Amniotic stem cell (primary cell): ENCODE data around the gene ACSS3.
"Not testable (repeated sequence)": the region's sequence is repeated elsewhere in the genome, so short reads cannot be mapped to it uniquely, and the experiment has no call there.

Source experiments
- DNase-seq: peaks from one replicate; lab custom pipeline; 2025; lab: John Stamatoyannopoulos, UW

The ACSS3 gene

GRCh38 chr12:81094718-81095360, 17.0 kb downstream of the ACSS3 start:
- no peak for DNase-seq

DNA sequence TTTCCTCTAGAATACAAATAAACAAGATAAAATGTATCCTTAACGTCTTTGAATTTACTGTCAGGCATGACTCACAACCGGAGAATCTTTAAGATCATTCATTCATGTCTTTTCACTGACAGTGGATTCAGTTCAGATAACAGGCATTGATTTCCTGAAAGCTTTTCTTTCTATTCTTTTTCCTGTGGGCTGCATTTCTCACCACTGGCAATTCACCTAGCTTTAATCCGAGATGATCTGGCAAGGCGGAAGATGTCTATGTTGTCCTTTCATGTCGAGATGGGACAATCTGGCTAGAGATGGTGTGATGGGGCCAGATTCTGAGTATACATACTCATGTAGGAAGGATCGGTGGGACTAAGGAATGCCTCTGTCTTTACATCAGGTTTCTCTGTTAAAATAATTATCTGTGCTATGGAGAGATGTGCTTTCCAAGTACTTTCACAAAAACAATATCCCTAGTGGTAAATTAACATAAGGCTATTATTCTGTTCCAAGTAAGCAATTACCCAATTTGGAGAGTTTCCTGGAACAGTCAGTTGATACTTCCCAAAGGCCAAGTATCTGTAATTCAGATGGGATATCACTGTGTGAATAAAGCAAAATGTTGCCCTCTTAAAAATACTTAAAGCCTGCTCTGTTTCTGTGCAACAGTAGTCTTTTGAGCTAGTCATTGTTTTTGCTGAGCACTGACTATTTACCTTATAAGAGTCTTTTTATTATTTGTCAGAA, 17.8 kb downstream of the ACSS3 start:
- DNase-seq, result no peak

- no peak for DNase-seq
Observed at GRCh38 chr12:81105687-81106086, 27.8 kb downstream of the ACSS3 start.

GRCh38 chr12:81114226-81114625, 36.3 kb downstream of the ACSS3 start:
- no peak for DNase-seq

- not testable (repeated sequence) for DNase-seq
Observed at GRCh38 chr12:81119069-81119468, 41.2 kb downstream of the ACSS3 start.

GRCh38 chr12:81120961-81121360, 43.1 kb downstream of the ACSS3 start:
- DNase-seq, result no peak

GRCh38 chr12:81123611-81124010, 45.7 kb downstream of the ACSS3 start:
- no peak for DNase-seq

GRCh38 chr12:81125691-81126090, 47.8 kb downstream of the ACSS3 start:
- no peak for DNase-seq

DNA sequence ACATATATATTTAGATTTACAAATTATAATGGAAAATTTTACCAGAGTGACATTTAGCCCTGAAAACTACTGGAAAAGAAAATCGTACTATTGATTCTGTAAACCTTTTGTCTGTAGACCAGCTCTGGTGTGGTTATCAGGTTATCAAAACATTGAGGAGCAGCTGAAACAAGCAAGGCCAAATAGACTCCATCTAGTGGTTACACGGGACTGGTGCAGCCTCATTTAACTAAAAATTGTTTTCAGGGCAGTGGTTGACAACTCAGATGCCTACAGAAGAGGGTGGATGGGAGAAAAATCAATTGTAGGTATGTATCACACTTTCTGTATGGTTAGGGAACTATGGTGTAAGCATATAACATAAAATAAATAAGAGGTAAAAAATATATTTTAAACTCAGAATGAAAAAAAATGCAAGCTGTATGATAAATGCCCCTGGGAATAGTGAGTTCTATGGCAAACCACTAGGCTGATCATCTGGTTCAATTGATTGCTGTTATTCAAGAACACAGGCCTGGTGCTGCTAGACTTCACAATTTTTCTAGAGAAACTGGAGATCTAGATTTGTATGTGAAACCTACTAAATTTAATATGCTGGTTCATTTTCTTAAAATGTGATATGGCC, 51.2 kb downstream of the ACSS3 start:
- DNase-seq, result peak; percentile 16

DNA sequence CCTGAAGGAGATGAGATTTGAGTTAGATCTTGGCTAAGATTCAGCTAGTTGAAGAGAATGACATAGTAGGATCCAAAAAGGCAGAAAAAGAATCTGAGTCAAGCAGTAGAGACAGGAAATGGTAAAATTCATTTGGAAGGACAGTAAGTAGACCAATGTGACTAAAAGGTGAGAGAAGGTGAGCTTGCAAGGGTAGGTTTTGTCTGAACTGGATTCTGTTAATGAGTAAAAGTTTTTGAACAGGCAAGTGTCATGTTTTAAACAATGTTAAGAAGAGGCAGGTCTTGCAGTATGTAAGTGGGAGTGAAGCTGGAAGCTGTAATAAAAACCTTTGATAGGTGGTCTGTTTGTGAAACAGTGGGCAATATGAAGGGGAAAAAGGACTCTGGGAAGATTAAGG, 58.6 kb downstream of the ACSS3 start:
- no peak for DNase-seq

- DNase-seq, result no peak
Observed at GRCh38 chr12:81137801-81138200, 59.9 kb downstream of the ACSS3 start.

DNA sequence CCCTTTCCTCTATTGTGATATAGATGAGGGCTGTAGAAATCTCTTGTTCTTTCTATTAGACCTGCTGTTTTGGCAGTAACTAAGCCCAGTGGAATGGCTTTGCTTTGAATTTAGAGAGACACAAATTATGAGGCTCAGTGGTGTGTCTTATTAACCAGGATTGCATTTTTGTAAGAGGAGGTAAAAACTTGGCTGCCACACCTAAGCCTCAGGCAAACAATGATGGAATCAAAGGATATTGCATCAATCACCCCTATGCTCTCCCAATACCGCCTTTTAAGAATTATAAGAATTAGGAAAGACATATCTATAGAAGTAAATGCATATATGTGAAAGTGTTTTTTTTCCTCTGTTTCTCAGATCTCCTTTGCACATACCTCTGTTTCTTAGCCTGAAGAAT, 63.3 kb downstream of the ACSS3 start:
- DNase-seq, result no peak

DNA sequence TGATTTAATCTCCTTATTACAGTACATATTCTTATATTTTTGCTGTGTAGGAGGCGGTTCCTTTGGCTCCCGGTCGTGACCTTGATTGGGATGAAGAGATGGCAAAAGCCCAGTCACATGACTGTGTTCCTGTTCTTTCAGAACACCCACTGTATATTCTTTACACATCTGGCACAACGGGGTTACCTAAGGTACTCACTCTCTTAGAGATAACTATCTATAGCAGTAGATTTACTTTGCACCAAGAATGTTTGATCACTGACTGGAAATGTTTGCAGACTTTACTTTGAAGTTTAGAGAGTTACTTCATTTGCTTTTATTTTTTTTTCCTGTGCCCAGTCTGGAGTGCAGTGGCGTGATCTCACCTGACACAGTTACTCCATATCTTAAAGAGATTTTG, 65.2 kb downstream of the ACSS3 start:
- no peak for DNase-seq

DNA sequence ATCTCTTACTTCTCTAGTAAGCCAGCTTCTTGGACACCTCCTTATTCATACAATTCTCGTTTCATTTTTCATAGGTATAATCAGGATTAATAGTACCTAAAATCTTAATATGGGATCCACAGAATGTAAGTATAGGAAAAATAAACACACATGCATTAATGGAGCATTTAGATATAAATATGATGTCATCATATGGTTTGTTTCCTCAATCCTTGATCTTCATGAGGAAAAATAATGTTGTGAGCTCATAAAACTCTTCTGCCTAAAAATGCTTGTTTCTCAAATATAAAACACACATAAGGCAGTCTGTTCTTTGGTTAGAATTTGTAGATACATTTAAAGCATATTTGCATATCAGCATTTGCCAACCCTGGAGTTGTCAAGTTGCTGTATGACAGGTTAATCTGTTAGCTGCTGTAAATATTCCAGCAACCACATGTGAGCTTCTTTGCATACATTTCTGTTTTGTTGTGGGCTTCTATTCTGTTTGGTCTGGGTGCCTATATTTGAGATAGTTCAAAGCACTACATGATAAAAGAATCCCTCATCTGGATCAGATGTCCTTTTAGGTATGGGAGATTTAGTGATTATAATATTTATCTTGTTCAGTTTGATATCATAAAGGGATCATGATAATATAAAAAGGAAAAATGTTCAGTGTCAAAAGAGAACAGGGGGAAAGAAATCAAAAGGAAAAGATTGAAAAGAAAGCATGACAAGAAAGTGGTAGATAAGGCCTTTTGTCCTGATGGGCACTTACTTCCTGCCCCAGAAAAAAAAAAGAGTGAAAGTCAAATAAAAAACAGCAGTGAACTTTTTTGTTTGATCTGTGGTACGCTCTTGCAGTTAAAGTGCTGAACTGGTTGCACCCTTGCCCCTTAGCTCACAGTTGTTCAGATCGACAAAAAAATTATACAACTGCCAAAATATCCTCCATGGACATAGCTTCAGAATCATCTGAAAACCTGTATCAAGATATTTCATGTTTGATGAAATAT, 68.6 kb downstream of the ACSS3 start:
- no peak for DNase-seq

- DNase-seq, result no peak
Observed at GRCh38 chr12:81147292-81147919, 69.5 kb downstream of the ACSS3 start.

DNA sequence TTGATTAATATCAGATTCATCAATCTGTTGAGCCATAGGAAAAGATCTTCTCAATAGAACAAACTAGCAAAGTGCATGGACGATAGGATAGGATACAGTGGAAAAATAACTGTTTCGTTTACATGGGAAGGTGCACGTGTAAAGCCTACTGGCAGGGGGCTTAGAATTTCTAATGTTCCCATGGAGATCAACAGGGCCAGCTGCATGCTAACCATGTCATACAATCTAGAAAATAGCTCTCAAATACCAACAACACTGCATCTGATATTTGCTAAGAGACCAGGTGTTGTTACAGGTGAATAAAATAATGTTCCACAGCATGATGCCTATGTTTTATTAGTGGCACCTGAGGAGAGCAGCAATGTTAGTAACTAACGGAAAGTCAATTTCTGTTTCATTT, 72.5 kb downstream of the ACSS3 start:
- no peak for DNase-seq

- DNase-seq, result no peak
Observed at GRCh38 chr12:81159856-81160255, 82.0 kb downstream of the ACSS3 start.

GRCh38 chr12:81161680-81162079, 83.8 kb downstream of the ACSS3 start:
- no peak for DNase-seq

GRCh38 chr12:81162391-81163136, 84.7 kb downstream of the ACSS3 start:
- no peak for DNase-seq

DNA sequence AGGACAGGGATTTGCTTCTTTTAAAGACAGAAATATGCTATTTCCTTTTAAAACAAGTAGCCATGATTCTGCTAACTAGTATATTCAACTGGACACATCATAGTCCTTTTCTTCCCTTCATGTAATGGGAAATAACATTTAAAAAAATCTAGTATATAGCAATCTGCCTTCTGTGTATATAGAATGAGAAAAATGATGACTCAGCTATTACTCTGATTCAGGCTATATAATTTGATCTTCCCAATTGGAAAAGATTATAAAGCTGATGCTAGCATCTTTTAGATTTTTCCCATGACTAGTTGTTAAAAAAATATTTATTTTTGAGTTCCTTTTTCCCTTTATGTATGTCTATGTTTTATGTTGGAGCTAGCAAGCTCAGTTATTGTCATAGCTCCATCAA, 86.9 kb downstream of the ACSS3 start:
- DNase-seq, result no peak

DNA sequence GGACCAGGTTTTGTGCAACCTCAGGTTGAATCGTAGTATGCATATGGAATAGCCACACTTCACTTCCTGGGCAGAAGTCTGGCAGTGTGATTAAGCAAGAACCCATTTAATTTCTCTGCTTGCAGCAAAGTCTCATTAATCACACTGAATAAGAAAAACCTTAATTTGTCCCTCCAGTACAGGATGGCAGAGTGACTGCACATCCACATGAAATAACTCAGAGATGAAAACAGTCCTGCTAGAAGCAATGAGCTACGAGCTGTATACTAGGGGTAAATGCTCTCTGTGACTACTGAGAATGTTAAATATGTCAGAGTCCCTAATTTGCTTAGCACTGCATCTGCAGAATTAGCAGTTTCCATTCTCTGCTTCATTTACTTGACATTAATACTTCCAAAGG, 88.9 kb downstream of the ACSS3 start:
- DNase-seq, result no peak
